SK-N-SH (cell line): ENCODE measurements around the gene FAM204A. TPM values are rescaled to one million over a fixed set of nuclear protein-coding genes. Genes with fewer than 3 reads are reported as not detected.

Source experiments
- CTCF ChIA-PET: fragments of 300-600, 350-600 bp; formaldehyde crosslinking; extraction: SDS; loops from one replicate; lab custom pipeline; 2021; lab: Yijun Ruan, JAX
- POLR2A ChIA-PET: fragments of 350-600 bp; sonication (Branson Sonifier 250); formaldehyde crosslinking; extraction: SDS; loops from one replicate; lab custom pipeline; 2020; ENCODE audit warnings: antibody characterized with exemption, inconsistent platforms; lab: Yijun Ruan, JAX
- DNase-seq: peaks from one replicate; pipeline ENCODE4 v3.0.0; 2012
- H2AFZ ChIP-seq: fragments of 200-600 bp; sonication (generic); 2 replicates; pipeline ENCODE4 v1.8.1; 2016; ENCODE audit warnings: antibody characterized with exemption, mild to moderate bottlenecking, low read depth
- H3F3A ChIP-seq: fragments of 200-600 bp; sonication (generic); replicated peaks from 2 replicates; pipeline ENCODE3; 2016; ENCODE audit warnings: antibody characterized with exemption, mild to moderate bottlenecking; ENCODE audit not compliant: insufficient read depth
- H3K27ac ChIP-seq, 2 experiments: fragments of 200-500 bp in 1 of 2; fragments of 200-600 bp in 1 of 2; sonication (Bioruptor generic) in 1 of 2; sonication (generic), shearing (Covaris generic) in 1 of 2; 2 replicates each; pipeline versions ENCODE4 v1.5.1 to v1.6.1; 2014 to 2016; ENCODE audit warnings: low read depth in 2 of 2, inconsistent platforms in 1 of 2, low read length in 1 of 2, mild to moderate bottlenecking in 1 of 2, mixed read lengths in 1 of 2
- H3K27me3 ChIP-seq: fragments of 200-600 bp; sonication (generic), shearing (Covaris generic); 2 replicates; pipeline ENCODE4 v1.6.1; 2016; ENCODE audit warnings: mixed run types; ENCODE audit not compliant: insufficient read depth
- H3K36me3 ChIP-seq, 2 experiments: fragments of 200-500 bp in 1 of 2; fragments of 200-600 bp in 1 of 2; sonication (Bioruptor generic) in 1 of 2; sonication (generic) in 1 of 2; replicated peaks in 1 of 2; 2 replicates each; pipeline versions ENCODE3 to v1.5.1; 2014 to 2016; ENCODE audit warnings: low read length in 1 of 2, mild to moderate bottlenecking in 1 of 2; ENCODE audit not compliant: insufficient read depth in 2 of 2, control insufficient read depth in 1 of 2
- H3K4me1 ChIP-seq, 2 experiments: fragments of 200-500 bp in 1 of 2; fragments of 200-600 bp in 1 of 2; sonication (Bioruptor generic) in 1 of 2; sonication (generic), shearing (Covaris generic) in 1 of 2; 2 replicates each; pipeline versions ENCODE4 v1.5.1 to v1.6.1; 2014 to 2016; ENCODE audit warnings: low read depth in 1 of 2, low read length in 1 of 2, mixed run types in 1 of 2; ENCODE audit not compliant: insufficient read depth in 2 of 2, control insufficient read depth in 1 of 2
- H3K4me2 ChIP-seq: fragments of 200-600 bp; sonication (generic), shearing (Covaris generic); 2 replicates; pipeline ENCODE4 v1.6.1; 2017; ENCODE audit warnings: mixed run types
- H3K4me3 ChIP-seq, 2 experiments: fragments of 200-500 bp in 1 of 2; fragments of 200-600 bp in 1 of 2; sonication (Bioruptor generic) in 1 of 2; sonication (generic), shearing (Covaris generic) in 1 of 2; 2 replicates each; pipeline versions ENCODE4 v1.5.1 to v1.8.1; 2014 to 2016; ENCODE audit warnings: low read depth in 2 of 2, inconsistent platforms in 1 of 2, low read length in 1 of 2, mild to moderate bottlenecking in 1 of 2, mixed read lengths in 1 of 2, moderate library complexity in 1 of 2
- H3K79me2 ChIP-seq: fragments of 200-600 bp; sonication (generic); 2 replicates; pipeline ENCODE4 v1.8.1; 2017; ENCODE audit warnings: mild to moderate bottlenecking; ENCODE audit not compliant: insufficient read depth
- H3K9ac ChIP-seq: fragments of 200-600 bp; sonication (generic); 2 replicates; pipeline ENCODE4 v1.6.1; 2017; ENCODE audit warnings: mixed run types
- H3K9me2 ChIP-seq: fragments of 200-600 bp; sonication (generic); 2 replicates; pipeline ENCODE4 v1.6.1; 2017; ENCODE audit warnings: mixed run types
- H3K9me3 ChIP-seq: fragments of 200-600 bp; sonication (generic); 2 replicates; pipeline ENCODE4 v1.6.1; 2017; ENCODE audit warnings: mixed run types, mild to moderate bottlenecking, moderate library complexity
- H4K20me1 ChIP-seq: fragments of 200-600 bp; sonication (generic); 2 replicates; pipeline ENCODE4 v1.6.1; 2017; ENCODE audit warnings: mild to moderate bottlenecking, mixed run types; ENCODE audit not compliant: insufficient read depth
- CHD2 ChIP-seq: fragments of 150-350 bp; IDR thresholded peaks from 2 replicates; pipeline ENCODE4 v1.6.1; 2018; ENCODE audit warnings: low read length; ENCODE audit not compliant: partially characterized antibody
- ELF1 ChIP-seq: IDR thresholded peaks from 2 replicates; pipeline ENCODE4 v1.4.0; 2012
- EP300 ChIP-seq, 2 experiments: IDR thresholded peaks; 2 replicates each; pipeline versions ENCODE4 v1.4.0 to v1.6.1; 2012; ENCODE audit warnings: borderline replicate concordance in 1 of 2, low read depth in 1 of 2, low read length in 1 of 2
- FOSL2 ChIP-seq: IDR thresholded peaks from 2 replicates; pipeline ENCODE4 v1.4.0; 2012; ENCODE audit warnings: low read depth, mild to moderate bottlenecking, moderate library complexity, borderline replicate concordance
- FOXJ3 ChIP-seq: sonication (generic); formaldehyde crosslinking; IDR thresholded peaks from 2 replicates; pipeline ENCODE4 v1.5.1; 2020; ENCODE audit warnings: mild to moderate bottlenecking, missing genetic modification reagents
- GABPA ChIP-seq: IDR thresholded peaks from 2 replicates; pipeline ENCODE4 v1.4.0; 2012; ENCODE audit warnings: low read depth, mild to moderate bottlenecking
- GATA2 ChIP-seq: sonication (generic); formaldehyde crosslinking; IDR thresholded peaks from 2 replicates; pipeline ENCODE4 v1.5.0; 2020; ENCODE audit warnings: mild to moderate bottlenecking, missing genetic modification reagents
- IRF3 ChIP-seq: fragments of 150-350 bp; IDR thresholded peaks from 2 replicates; pipeline ENCODE4 v1.6.1; 2016; ENCODE audit warnings: mild to moderate bottlenecking, low read depth, low read length
- MAX ChIP-seq: IDR thresholded peaks from 2 replicates; pipeline ENCODE4 v1.4.0; 2012; ENCODE audit warnings: low read depth
- NFIC ChIP-seq: IDR thresholded peaks from 2 replicates; pipeline ENCODE4 v1.4.0; 2012; ENCODE audit warnings: borderline replicate concordance
- NRF1 ChIP-seq: IDR thresholded peaks from 2 replicates; pipeline ENCODE4 v1.6.1; 2012; ENCODE audit warnings: low read depth, mild to moderate bottlenecking, low read length
- PBX3 ChIP-seq: IDR thresholded peaks from 2 replicates; pipeline ENCODE4; 2012
- RAD21 ChIP-seq: IDR thresholded peaks from 2 replicates; pipeline ENCODE4 v1.6.1; 2012; ENCODE audit warnings: mild to moderate bottlenecking, low read length
- RCOR1 ChIP-seq: fragments of 150-350 bp; IDR thresholded peaks from 2 replicates; pipeline ENCODE4 v1.6.1; 2017; ENCODE audit warnings: antibody characterized with exemption, low read length
- RXRA ChIP-seq: IDR thresholded peaks from 2 replicates; pipeline ENCODE4 v1.4.0; 2012; ENCODE audit warnings: low read depth, mild to moderate bottlenecking, borderline replicate concordance
- SIN3A ChIP-seq: IDR thresholded peaks from 2 replicates; pipeline ENCODE4 v1.6.1; 2012; ENCODE audit warnings: low read depth, mild to moderate bottlenecking, low read length, moderate library complexity, borderline replicate concordance
- TEAD4 ChIP-seq: IDR thresholded peaks from 2 replicates; pipeline ENCODE4 v1.4.0; 2012; ENCODE audit warnings: mild to moderate bottlenecking, borderline replicate concordance; ENCODE audit not compliant: insufficient read depth
- YY1 ChIP-seq: IDR thresholded peaks from 2 replicates; pipeline ENCODE4 v1.4.0; 2012; ENCODE audit warnings: low read depth, mild to moderate bottlenecking
- WGBS: methylation state at CpG from one replicate; pipeline ENCODE4 v1.1.6; 2017; ENCODE audit warnings: low lambda C conversion rate; 5-methylcytosine and 5-hydroxymethylcytosine counted together
- polyA plus RNA-seq, 3 experiments: library from polyadenylated mRNA; depleted of rRNA; stranded (reverse); fragments of >200 nt; gene quantifications; 2 replicates each; pipeline ENCODE4 v1.2.3, GENCODE V29; 2012

FAM204A gene
- polyA plus RNA-seq, 1 of the 3 experiments (the other 2 are of a cell fraction), result 10.8 TPM

DNA sequence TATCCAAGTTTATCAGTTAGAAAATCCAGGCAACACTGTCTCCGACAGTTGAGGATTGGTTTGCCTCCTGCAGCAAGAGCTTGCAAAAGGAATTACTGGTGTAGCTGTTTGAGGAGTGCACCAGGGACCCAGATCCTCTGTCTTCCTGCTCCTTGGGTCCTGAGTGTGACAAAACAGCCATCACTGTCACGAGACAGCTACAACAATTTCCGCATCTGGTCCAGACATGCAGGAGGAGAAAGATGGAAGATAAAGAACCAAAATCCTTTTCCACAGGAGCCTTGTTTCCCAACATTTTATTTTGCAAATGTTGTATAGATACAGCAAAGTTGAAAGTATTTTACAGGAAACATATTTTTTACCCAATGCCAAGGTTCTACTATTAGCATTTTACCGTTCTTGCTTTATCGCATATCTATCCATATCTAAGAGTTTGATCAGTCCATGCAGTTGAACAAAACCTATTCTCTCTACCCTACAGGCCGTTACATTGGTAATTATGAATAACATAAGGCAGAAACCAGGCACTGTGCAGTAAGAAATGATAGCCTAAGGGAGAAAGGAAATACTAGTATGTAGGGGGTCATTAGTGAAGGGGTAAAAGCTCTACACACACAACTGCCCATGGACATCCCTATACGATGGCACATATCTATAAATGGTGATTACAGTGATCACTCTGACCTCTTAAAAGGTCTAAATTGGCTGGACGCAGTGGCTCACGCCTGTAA is 54.9 kb downstream of the FAM204A start:
- Histone ChIP-seq H3K27ac (peak overlapping the region in 1 of 2 experiments; percentile 12; a peak in 1 of 4 replicates), H3K9me3 (no peaks in the 10 kb centered on the region), H3K79me2 (no peaks in the 10 kb centered on the region), H2AFZ (no peak overlapping the region), H3K4me2 (no peak overlapping the region), H3K4me3 (no peak overlapping the region), H4K20me1 (no peaks in the 10 kb centered on the region), H3K4me1 (peaks cover 0 to 8% of the 10 kb centered on the region in 2 experiments; a peak in 1 of 4 replicates), H3K9me2 (no peaks in the 10 kb centered on the region), H3K36me3 (no peaks in the 10 kb centered on the region), H3K9ac (no peak overlapping the region), H3F3A (no peaks in the 10 kb centered on the region), H3K27me3 (no peaks in the 10 kb centered on the region)
- WGBS, result 29% methylated on average over 9 of the region's 9 CpGs
- POLR2A ChIA-PET, result no interaction called here
- CTCF ChIA-PET, result interaction anchor here (1.0 to 2.4 kb wide), 3 partner anchors 28 to 172 kb away, joined by 3 to 10 read pairs (median 3); no protein-coding TSS in a partner anchor
- TF ChIP-seq GATA2 (CRISPR knock-in tag), result peak; percentile 80
- TF ChIP-seq ELF1, result no peak
- 0 out of 2 replicates have a peak, but pooled peaks have one; percentile 24 for TF ChIP-seq RCOR1
- TF ChIP-seq CHD2, result no peak
- no peak for TF ChIP-seq GABPA
- TF ChIP-seq FOXJ3, result peak; percentile 5; the same call in 1 of the 2 replicates
- no peak for TF ChIP-seq MAX
- no peak for TF ChIP-seq YY1
- no peak for TF ChIP-seq RAD21
- no peak for TF ChIP-seq TEAD4
- DNase-seq, result peak; percentile 57

- WGBS, result 68% methylated on average over 17 of the region's 17 CpGs
- Histone ChIP-seq H3K79me2 (no peaks in the 10 kb centered on the region), H3K4me3 (no peak overlapping the region), H3K9me2 (no peaks in the 10 kb centered on the region), H3K4me1 (peaks cover 0 to 8% of the 10 kb centered on the region in 2 experiments; a peak in 1 of 4 replicates), H3K27me3 (no peaks in the 10 kb centered on the region), H2AFZ (no peak overlapping the region), H3K36me3 (no peaks in the 10 kb centered on the region), H3K9ac (no peak overlapping the region), H3K27ac (no peak overlapping the region; a peak in 1 of 4 replicates), H4K20me1 (no peaks in the 10 kb centered on the region), H3K4me2 (no peak overlapping the region), H3F3A (no peaks in the 10 kb centered on the region), H3K9me3 (no peaks in the 10 kb centered on the region)
- no peak for DNase-seq
- ChIA-PET CTCF (interaction anchor here (1.0 to 2.4 kb wide), 5 partner anchors 27 to 789 kb away, joined by 3 to 10 read pairs (median 3); no protein-coding TSS in a partner anchor), POLR2A (no interaction called here)
- TF ChIP-seq GABPA (no peak), EP300 (IDR thresholded peaks at IDR 0.05; ENCODE audit: borderline replicate concordance in 1 of 2, low read depth in 1 of 2, low read length in 1 of 2) (no peak), MAX (no peak), NFIC (no peak), RCOR1 (no peak), RXRA (no peak), TEAD4 (no peak), FOSL2 (no peak), YY1 (no peak), NRF1 (no peak), IRF3 (no peak), SIN3A (no peak), FOXJ3 (no peak), PBX3 (no peak)
These were observed 55.9 kb downstream of the FAM204A start for GRCh38 chr10:118286051-118286838.
